Measurements from ENCODE around the gene SPATA7.

SPATA7 gene

GRCh38 chr14:88481794-88482193, 96.3 kb downstream of the SPATA7 start:
- ATAC-seq: no peak
- TF ChIP-seq RARB (CRISPR knock-in tag; IDR thresholded peaks at IDR 0.05) (no peak), ARNTL (CRISPR knock-in tag; IDR thresholded peaks at IDR 0.05; ENCODE audit: borderline replicate concordance, low read depth) (no peak), TCF4 (CRISPR knock-in tag; IDR thresholded peaks at IDR 0.05; ENCODE audit: borderline replicate concordance) (no peak), OSR1 (CRISPR knock-in tag; IDR thresholded peaks at IDR 0.05) (no peak), PPARA (CRISPR knock-in tag; IDR thresholded peaks at IDR 0.05; ENCODE audit: borderline replicate concordance) (no peak), TOX (CRISPR knock-in tag; IDR thresholded peaks at IDR 0.05; ENCODE audit: borderline replicate concordance) (no peak), CREB5 (CRISPR knock-in tag; IDR thresholded peaks at IDR 0.05; ENCODE audit: low read depth) (no peak), ESRRG (CRISPR knock-in tag; IDR thresholded peaks at IDR 0.05) (no peak), ZNF8 (CRISPR knock-in tag; IDR thresholded peaks at IDR 0.05) (no peak), ZNF565 (CRISPR knock-in tag; conservative IDR thresholded peaks at IDR 0.05; ENCODE audit: low read depth) (no peak), TSHZ2 (CRISPR knock-in tag; IDR thresholded peaks at IDR 0.05) (no peak), POU6F1 (CRISPR knock-in tag; IDR thresholded peaks at IDR 0.05; ENCODE audit: borderline replicate concordance, low read depth) (no peak), ISL1 (CRISPR knock-in tag; IDR thresholded peaks at IDR 0.05) (no peak), PATZ1 (CRISPR knock-in tag; IDR thresholded peaks at IDR 0.05; ENCODE audit: borderline replicate concordance) (no peak), BACH2 (CRISPR knock-in tag; IDR thresholded peaks at IDR 0.05; ENCODE audit: borderline replicate concordance) (no peak), ZC3H10 (CRISPR knock-in tag; IDR thresholded peaks at IDR 0.05) (no peak), ZFP30 (CRISPR knock-in tag; IDR thresholded peaks at IDR 0.05) (no peak), SNAI2 (CRISPR knock-in tag; IDR thresholded peaks at IDR 0.05) (no peak), CSRNP3 (CRISPR knock-in tag; IDR thresholded peaks at IDR 0.05) (no peak)

GRCh38 chr14:88482524-88482923, 97.1 kb downstream of the SPATA7 start:
- ATAC-seq: no peak

More at GRCh38 chr14:88482524-88482923, 97.1 kb downstream of the SPATA7 start:
- no peak for TF ChIP-seq GLIS3 (CRISPR knock-in tag; IDR thresholded peaks at IDR 0.05)
- no peak for TF ChIP-seq CREB5 (CRISPR knock-in tag; IDR thresholded peaks at IDR 0.05; ENCODE audit: low read depth)
- no peak for TF ChIP-seq BACH2 (CRISPR knock-in tag; IDR thresholded peaks at IDR 0.05; ENCODE audit: borderline replicate concordance)
- no peak for TF ChIP-seq ZNF70 (CRISPR knock-in tag; IDR thresholded peaks at IDR 0.05)
- no peak for TF ChIP-seq ZFP30 (CRISPR knock-in tag; IDR thresholded peaks at IDR 0.05)
- no peak for TF ChIP-seq PPARA (CRISPR knock-in tag; IDR thresholded peaks at IDR 0.05; ENCODE audit: borderline replicate concordance)
- no peak for TF ChIP-seq POU6F1 (CRISPR knock-in tag; IDR thresholded peaks at IDR 0.05; ENCODE audit: borderline replicate concordance, low read depth)
- TF ChIP-seq TCF4 (CRISPR knock-in tag; IDR thresholded peaks at IDR 0.05; ENCODE audit: borderline replicate concordance): no peak
- no peak for TF ChIP-seq ISL1 (CRISPR knock-in tag; IDR thresholded peaks at IDR 0.05)
- TF ChIP-seq ZNF565 (CRISPR knock-in tag; conservative IDR thresholded peaks at IDR 0.05; ENCODE audit: low read depth): no peak
- no peak for TF ChIP-seq ZFP3 (CRISPR knock-in tag; IDR thresholded peaks at IDR 0.05)
- TF ChIP-seq OSR1 (CRISPR knock-in tag; IDR thresholded peaks at IDR 0.05): no peak
- no peak for TF ChIP-seq ARNTL (CRISPR knock-in tag; IDR thresholded peaks at IDR 0.05; ENCODE audit: borderline replicate concordance, low read depth)
- TF ChIP-seq RARB (CRISPR knock-in tag; IDR thresholded peaks at IDR 0.05): no peak
- TF ChIP-seq CSDC2 (CRISPR knock-in tag; IDR thresholded peaks at IDR 0.05): no peak
- no peak for TF ChIP-seq TOX (CRISPR knock-in tag; IDR thresholded peaks at IDR 0.05; ENCODE audit: borderline replicate concordance)
- TF ChIP-seq SNAI2 (CRISPR knock-in tag; IDR thresholded peaks at IDR 0.05): no peak
